GM18511 (cell line): Measurements from ENCODE around the gene MTX3.

Experiments used
- ATAC-seq: cut with Tn5 transposase; IDR thresholded peaks from one replicate; pipeline ENCODE4 v1.9.1; 2021; ENCODE audit warnings: mild to moderate bottlenecking, moderate library complexity; ENCODE audit not compliant: unreplicated experiment

MTX3 gene, protein sequence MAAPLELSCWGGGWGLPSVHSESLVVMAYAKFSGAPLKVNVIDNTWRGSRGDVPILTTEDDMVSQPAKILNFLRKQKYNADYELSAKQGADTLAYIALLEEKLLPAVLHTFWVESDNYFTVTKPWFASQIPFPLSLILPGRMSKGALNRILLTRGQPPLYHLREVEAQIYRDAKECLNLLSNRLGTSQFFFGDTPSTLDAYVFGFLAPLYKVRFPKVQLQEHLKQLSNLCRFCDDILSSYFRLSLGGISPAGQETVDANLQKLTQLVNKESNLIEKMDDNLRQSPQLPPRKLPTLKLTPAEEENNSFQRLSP

DNA sequence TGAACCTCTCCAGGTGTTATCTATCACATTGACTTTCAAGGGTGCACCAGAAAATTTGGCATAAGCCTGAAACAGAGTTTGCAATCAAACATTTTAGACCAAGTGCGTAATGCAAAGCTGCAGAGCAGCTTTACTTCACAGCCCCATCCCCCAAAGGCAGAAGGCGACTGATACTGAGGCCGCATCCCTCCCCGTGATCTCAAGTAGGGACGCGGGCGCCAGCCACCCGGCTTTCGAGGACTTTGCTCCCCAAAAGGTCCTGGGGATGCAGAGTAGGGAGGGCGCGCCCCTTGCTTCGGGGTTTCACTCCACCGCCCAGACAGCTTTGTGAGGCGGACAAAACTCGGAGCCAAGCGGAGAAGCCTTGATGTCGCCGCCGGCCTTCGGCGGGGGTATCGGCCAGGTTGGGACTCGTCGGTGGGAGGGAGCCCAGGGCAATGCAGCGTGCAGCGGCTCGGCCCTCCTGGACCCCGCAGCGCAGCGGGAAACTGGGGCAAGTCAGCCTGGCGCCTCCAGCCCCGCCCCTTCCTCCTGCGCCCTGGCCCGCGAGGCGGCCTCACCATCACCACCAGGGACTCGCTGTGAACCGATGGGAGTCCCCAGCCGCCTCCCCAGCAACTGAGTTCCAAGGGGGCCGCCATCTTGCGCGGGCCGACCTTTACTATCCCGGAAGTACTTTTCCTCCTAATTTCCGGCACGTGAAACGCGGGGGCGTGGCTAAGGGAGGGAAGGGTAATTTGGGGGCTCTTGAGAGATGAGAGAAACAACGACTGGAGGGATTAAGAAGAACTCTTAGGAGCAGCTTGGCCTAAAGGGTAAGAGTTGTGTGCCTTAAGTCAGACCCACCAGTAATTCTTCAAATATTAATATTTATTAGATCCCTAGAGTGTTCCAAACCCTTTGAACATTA, at the start of gene MTX3:
Gene MTX3, minus strand, starts transcription at position 665 of the 910 bp plus-strand sequence. Its CDS starts 24 bp downstream, at position 641.
- ATAC-seq = peak; percentile 93

DNA sequence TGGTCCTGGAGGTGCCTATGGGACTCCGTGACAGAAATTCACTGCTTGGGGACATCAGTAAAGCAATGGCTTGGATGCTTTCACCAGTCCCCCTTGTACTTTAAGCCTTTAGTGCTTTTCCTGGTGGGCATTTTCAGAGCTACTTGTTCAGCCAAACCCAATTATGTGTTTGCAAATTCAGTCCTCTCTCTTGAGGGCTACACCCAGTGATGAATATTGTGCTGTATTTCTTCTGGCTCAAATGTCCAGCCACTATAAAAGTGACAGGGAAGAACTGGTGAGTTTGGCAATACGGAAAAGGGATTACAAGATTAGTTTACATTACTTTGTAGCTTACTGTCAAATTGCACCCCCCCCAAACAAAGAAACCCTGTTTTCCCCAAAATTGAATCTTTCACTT, 48.6 kb upstream of the MTX3 start:
- no peak for ATAC-seq

DNA sequence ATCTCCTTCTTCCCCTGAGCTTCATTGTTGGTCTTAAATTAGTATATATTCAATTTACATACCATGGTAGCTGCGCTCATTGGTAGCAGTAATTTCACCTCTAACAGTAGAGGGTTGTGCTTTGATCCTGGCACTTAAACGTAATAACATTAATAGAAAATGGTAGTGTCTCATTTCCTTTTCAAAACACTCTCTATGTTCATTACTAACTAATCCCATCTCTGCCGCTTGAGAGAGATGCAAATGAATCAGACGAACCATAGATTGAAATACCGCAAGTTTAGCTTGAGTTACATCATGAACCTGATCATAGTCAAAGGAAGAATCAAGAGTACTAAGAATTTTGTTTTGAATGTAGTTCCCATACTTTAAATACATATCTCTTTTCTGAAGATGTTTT, 46.3 kb upstream of the MTX3 start:
- ATAC-seq = no peak

DNA sequence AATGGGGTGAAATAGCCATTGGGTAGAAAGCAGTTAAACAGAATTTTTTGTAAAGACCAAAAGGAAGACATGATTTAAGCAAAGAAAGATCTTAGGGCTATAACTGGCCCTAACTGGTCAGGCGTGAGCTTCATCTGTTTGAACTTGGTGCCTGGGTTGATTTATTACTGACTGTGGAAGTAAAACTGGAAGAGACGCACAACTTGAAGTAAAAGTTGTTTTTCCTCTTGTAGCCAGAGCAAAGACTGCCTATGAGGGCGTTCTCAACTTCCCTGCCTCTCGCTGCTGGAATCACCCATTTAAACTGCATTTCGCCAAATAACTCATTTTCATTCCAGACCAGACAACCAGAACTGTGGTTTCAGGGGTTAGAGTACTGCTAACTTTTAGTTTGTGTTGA, 45.6 kb upstream of the MTX3 start:
- ATAC-seq = no peak

DNA sequence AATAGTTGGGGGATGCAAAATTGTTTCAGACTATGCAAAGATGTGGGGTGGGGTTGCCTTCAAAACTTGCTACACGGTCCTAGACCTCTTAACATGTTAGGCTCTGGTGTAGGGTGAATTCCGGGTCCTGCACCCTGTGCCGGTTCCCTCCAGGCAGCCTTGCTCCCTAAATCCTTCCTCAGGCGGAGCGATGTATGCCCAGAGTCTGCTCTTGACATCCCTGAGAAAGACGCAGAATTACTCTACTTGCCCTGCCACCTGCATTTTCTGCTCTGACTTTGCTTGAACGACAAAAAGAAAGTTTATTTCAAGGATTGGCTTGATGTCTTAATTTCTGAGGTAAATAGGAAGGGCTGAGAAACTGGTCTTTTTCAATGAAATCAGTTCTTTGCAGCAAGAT, 44.8 kb upstream of the MTX3 start:
- ATAC-seq = no peak

DNA sequence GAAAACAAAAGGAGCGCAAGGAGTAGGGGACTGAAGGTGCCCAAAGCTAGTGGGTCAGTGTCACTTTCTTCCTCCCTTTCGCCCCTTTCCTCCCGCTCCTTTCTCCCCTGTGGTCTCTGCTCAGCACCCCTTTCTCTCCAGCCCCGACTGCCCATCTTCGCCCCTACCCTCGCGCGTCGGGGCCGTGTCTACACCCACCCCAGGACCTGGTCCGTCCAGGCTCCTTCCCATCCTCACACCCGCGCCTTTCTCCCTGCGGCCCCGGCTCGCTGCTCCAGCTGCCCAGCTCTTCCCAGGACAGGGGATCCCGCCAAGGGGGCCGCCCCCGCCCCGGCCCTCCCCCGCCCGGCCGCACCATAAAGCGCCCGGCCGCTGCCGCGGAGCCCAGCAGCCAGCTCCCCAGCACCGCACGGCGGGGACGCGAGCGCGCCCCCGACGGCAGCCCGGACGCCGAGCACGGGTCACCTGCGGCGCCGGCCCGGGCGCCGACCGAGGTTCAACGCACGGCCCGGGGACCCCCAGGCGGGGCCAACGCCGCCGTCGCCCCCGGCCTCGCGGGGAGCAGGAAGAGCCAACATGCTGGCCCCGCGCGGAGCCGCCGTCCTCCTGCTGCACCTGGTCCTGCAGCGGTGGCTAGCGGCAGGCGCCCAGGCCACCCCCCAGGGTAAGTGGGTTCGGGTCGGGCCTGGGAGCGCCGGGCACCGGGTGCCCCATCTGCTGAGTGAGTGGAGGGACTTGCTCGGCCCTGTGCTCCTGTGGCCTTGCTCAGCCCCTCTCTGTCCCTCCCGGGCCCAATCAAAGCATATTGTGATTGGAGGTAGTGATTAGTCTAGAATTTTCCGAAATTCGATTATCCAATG, 44.1 kb upstream of the MTX3 start, which contains the start of gene THBS4:
Gene THBS4, plus strand, starts transcription at position 387 of the 860 bp plus-strand sequence. Its CDS starts 190 bp downstream, at position 577.
- ATAC-seq = no peak

DNA sequence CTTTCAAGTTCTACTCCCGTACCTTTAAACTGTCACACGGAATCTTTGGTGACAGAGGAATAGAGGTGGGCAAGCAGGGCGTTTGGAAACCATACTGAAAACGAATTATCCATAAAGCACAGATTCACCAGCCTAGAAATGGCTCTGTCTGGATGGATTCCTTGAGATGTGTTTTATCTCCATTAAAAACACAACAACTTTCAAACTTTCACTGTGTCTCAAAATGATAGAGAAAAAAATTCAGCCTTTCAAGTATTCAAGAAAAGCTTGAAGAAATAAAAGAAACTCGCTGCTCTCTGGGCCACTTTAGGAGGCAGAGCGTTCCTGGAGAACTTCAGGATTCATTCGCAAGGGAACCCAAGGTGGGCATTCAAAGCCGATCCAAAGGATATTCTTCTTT, 43.5 kb upstream of the MTX3 start:
- no peak for ATAC-seq

DNA sequence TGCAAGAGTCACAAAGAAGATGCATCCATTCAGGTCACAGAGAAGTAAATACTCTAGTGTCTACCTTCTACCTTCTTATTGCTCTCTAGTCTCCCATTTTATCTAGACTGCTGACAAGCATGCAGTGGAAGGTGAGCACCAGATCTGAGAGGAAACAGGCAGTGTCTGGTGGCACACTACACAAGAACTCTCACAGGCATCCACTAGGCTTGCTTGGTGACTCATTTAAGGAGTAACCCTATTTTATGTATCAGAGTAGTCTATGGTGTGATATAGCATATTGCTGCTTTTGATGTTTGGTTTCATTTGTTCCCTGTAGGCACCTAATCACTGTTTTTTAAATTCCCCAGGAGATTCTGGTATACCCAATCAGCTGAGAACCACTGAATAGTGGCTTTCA, 42.5 kb upstream of the MTX3 start:
- ATAC-seq = no peak

DNA sequence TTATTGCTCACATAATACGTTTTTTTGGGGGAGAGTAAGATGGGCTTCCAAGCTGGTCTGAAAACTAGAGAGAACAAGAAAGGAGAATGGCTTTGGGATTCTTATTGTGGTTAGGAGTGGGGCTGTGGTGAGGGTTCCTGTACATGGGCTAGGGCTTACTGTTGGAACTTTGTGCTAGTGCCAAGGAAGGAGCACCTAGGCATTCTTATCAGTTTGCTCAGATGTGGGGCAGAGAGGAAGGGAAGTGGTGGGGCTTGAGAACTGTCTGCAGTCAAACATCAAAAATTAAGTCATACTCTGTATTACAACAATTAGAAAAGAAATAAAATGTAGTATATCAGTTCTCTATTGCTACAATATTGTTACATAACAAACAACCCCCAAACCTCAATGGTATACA, 40.0 kb upstream of the MTX3 start:
- ATAC-seq = no peak

DNA sequence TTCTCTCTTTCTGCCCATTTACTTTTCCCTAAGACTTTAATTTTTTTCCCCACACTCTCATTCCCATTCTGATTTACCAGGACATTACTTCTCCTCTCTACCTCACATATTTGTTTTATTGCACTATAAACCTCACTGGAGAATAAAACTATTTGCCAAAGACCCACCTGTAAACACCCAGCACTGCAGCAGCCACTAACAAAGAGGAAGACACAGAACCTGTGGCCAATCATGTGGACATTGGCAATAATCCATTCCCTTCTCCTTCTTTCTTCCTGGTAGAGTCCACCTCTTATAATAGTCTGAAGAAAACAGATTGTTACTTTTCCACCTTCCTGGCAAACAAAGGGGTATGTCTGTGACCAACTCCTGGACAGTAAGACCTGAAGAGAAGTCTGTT, 35.8 kb upstream of the MTX3 start:
- ATAC-seq = no peak

DNA sequence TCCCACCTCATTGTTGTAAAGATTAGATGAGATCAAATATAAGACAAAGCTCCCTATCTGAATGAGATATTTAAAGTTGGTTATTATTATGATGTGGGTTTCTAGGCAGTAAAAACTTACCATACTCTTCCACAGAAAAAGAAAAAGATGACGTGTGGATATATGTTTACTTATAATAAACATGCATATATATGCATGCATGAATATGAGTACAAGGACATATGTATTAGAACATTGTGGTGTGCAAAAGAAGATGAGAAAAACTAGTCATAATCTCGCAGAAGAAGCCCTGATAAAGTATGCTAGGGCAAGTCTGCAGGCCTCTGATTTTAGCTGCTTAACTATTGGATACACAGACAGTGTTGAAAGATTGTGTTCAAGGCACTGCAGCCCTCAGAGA, 34.0 kb upstream of the MTX3 start:
- ATAC-seq = no peak

DNA sequence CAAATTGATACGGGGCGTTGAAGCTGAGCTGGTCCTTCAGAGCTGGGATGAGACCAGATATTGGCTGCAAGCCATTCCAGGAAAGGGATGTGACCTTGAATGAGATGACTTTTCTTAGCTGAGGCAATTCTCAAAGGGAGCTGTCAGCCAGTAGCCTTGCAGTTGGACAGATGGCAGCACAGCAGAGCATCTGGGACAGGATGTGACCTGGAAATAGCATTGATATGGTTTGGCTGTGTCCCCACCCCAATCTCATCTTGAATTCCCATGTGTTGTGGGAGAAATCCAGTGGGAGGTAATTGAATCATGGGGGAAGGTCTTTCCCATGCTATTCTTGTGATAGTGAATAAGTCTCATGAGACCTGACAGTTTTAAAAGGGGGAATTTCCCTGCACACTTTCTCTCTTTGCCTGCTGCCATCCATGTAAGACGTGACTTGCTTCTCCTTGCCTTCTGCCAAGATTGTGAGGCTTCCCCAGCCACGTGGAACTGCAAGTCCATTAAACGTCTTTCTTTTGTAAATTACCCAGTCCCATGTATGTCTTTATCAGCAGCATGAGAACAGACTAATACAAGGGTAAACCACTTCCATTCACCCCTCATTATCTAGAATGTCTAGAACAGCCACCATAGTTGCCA, 19.8 kb upstream of the MTX3 start:
- ATAC-seq = no peak

DNA sequence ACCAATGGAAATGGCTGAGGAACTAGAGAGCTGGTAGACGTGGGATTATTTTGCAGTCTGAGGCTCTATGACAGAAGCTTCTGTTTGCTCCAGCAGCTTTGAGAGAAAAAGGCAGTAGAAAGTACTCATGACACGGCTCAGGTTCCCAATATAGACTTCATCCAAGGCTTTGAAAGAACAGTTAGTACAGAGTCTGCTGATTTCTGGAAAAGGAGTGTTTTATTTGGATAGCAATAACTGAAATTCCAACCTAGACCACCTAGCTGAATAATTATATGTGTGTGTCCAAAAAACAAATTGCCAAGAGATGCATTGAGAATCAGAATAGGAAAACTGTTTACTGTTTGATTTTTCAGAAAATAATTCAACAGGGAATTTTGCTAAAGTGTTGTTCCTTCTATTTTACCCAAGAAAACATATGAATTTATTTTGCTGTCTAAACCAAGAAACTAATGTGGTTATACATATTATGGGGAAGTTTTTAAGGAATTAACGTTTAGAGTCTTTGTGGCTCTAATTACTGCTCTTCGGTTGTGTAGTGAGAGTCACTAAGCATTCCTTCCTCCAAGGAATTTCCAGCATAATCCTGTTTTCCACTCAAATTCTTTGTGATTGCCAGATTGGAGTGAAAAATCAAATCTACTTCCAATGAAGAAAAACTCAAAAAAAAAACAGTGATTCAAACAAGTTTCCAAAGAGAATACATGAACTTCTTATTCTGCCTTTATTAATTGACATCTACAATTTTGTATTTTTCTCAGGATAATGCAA, 18.1 kb upstream of the MTX3 start:
- no peak for ATAC-seq

DNA sequence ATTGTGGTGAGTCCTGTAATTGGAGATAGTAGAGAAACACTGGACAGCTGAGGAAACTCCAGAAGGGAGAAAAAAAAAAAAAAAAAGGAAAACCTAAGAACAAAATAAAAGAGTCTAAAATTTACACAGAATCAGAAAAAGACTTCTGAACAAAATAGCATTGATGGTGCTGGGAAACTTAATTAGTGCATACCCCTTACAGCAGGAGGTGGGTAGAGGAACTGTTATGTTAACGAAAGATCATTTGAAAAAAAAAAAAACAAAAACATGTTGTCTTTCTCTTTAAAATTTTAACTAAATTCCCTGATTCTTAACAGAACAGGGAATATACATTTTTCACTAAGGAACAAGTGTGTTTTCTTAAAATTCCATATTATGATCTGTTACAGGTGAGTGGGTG, 11.6 kb upstream of the MTX3 start:
- ATAC-seq = no peak

DNA sequence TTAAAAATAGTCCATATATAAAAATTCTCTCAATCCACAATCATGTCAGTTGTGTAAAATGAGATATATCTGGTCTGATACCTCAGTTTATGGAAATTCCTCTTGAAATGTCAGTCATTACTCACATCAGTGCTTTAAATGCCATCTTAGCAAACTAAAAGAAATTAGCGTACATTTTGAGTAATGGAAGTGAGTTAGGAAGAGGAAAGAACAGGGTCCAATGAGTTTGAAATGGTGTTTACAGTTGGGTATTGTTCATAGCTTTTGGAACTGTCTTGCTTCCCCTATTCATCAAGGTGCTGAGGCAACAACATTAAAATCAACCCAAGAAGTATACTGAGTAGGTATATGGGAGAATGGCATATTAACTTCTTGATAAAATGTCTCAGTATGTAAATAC, 8.7 kb upstream of the MTX3 start:
- ATAC-seq = no peak

DNA sequence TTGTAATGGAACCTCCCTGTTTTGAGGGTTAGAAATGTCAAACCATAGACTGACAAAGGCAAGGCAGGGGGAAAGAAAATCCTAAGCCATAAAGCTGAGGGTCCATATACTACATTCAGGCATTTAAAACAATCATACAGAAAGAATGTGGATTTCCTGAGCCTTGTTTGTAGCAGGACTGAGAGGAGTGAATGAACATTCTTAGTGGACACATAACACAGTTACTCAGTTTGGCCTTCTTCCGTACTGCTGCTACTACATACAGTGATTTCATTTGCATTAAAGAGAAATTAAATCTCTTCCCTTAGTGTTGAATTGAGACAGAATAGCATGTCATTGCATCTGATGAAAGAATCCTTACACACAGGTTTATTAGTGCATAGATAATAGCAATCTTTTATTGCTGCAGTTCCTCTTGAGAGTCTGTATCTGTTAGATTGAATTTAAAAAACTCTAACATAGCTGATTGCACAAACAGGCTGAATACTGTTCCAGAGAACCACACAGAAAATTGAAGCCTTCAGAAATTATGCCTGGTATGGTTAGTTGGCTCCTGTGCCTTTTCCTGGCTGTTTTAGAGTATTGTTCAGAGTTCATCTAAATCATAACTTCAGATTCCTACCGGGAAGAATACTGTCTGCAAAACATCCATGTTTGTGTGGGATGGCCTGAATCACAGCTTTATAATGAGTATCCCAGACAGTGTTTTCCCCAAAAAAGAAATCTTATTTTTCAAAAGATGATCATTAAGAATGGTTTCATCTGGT, 2.0 kb upstream of the MTX3 start:
- no peak for ATAC-seq

DNA sequence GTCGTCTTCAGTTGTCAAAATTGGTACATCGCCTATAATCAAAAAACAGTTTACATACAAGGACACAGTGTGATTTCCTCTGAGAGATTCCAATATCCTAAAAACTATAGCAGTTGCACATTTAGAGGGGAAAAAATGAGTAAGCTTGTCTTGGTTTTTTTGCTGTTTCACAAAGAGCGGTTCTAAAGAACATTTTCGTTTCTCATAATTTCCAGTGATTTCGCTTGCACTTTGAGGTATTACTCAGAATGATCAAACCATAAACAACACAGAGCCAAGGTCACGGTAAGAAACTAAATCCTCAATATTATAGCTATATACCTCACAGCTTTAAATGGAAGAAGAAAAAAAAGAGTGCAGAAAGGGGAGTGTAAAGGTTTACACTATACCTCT, 861 bp downstream of the MTX3 start:
- peak; percentile 47 for ATAC-seq

DNA sequence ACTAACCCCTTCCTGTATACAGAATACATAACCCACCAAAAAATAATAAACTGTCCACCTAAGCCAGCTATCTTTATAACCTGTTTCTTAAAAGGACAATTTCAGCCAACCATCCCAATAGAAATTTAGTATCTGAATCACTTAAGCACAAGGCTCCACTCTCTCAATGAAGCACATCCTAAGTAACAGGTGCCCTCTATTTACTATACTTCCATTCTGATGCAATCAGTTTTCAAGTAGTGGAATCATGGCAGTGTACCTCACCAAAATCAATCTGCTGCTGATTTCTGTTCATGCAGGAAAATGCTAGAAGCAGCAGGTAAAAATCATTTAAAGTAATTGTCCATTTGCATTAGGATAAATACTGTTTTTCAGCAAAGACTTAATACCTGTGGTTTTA, 4.8 kb downstream of the MTX3 start:
- ATAC-seq = no peak

DNA sequence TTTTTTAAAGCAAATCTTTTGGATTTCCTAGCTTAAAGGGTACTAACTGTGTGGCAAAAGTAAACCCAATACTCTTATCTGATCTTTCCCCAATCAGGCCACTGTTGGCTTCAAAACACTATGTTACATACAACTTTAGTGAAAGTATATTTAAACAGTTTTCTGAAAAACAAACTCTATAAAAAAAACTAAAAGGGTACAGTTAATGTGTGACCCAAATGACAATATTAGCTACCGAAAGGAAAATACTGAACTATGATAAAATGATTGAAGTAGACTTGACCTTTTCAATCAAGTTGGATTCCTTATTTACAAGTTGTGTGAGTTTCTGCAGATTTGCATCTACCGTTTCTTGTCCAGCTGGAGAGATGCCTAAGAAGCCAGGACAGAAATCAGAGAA, 5.8 kb downstream of the MTX3 start:
- ATAC-seq = no peak
